ENCODE results near the gene PADI4. TPM values are rescaled to one million over a fixed set of nuclear protein-coding genes. Genes with fewer than 3 reads are reported as not detected.

Gene PADI4
- total RNA-seq, 1 experiment from 2014 or later: 0.26 TPM

GRCh38 chr1:17370618-17371017 lies 62.6 kb downstream of the PADI4 start (continued):
- TF ChIP-seq ZBTB43 (CRISPR knock-in tag; IDR thresholded peaks at IDR 0.05): no peak
- peak; percentile 81 for TF ChIP-seq USF2 (CRISPR knock-in tag; IDR thresholded peaks at IDR 0.05)
- no peak for TF ChIP-seq E2F5 (CRISPR knock-in tag; IDR thresholded peaks at IDR 0.05)
- peak; percentile 84 for TF ChIP-seq USF1 (CRISPR knock-in tag; IDR thresholded peaks at IDR 0.05)
- peak; percentile 100 for TF ChIP-seq ZNF121 (CRISPR knock-in tag; IDR thresholded peaks at IDR 0.05)
- 0 out of 2 replicates have a peak, but pooled peaks have one; percentile 23 for TF ChIP-seq CTCF (IDR thresholded peaks at IDR 0.05)
- TF ChIP-seq CBFB (CRISPR knock-in tag; IDR thresholded peaks at IDR 0.05; ENCODE audit: low read depth): no peak

GRCh38 chr1:17371896-17372295 lies 63.9 kb downstream of the PADI4 start, which contains the start of gene PADI6:
PADI6 (plus strand) TSS chr1:17372196; CDS start chr1:17372246, 50 bp downstream.
- peaks cover 32% of the 10 kb centered on the region for H3K4me1 Mint-ChIP-seq
- no peak for ATAC-seq
- DNase-seq (ENCODE audit: low spot score): no peak
- H3K4me3 Mint-ChIP-seq: no peak within 1 kb of the TSS
- no peaks in the 10 kb centered on the region for H3K9me3 Mint-ChIP-seq
- ChIA-PET CTCF (interaction anchor here (0.8 to 1.4 kb wide), 7 partner anchors 13 to 296 kb away, joined by 3 to 6 read pairs (median 3); no protein-coding TSS in a partner anchor), POLR2A (no interaction called here)
- no peaks in the 10 kb centered on the region for H3K36me3 Mint-ChIP-seq
- no peak within 1 kb of the TSS for H3K27ac Mint-ChIP-seq
- H3K27me3 Mint-ChIP-seq (ENCODE audit: low read depth): no peaks in the 10 kb centered on the region; the same call in 1 of the 2 replicates
- no peak for TF ChIP-seq PREB (CRISPR knock-in tag; IDR thresholded peaks at IDR 0.05; ENCODE audit: borderline replicate concordance)
- TF ChIP-seq CBFB (CRISPR knock-in tag; IDR thresholded peaks at IDR 0.05; ENCODE audit: low read depth): no peak
- no peak for TF ChIP-seq ZNF532 (CRISPR knock-in tag; IDR thresholded peaks at IDR 0.05; ENCODE audit: borderline replicate concordance)
- no peak for TF ChIP-seq ZNF512 (CRISPR knock-in tag; IDR thresholded peaks at IDR 0.05; ENCODE audit: borderline replicate concordance)
- TF ChIP-seq ZNF396 (CRISPR knock-in tag; IDR thresholded peaks at IDR 0.05; ENCODE audit: borderline replicate concordance): no peak
- TF ChIP-seq MLX (CRISPR knock-in tag; IDR thresholded peaks at IDR 0.05): no peak
- TF ChIP-seq USF1 (CRISPR knock-in tag; IDR thresholded peaks at IDR 0.05): no peak
- TF ChIP-seq SP1 (CRISPR knock-in tag; conservative IDR thresholded peaks at IDR 0.05): no peak
- TF ChIP-seq MAX (CRISPR knock-in tag; IDR thresholded peaks at IDR 0.05): no peak
- no peak for TF ChIP-seq RORB (CRISPR knock-in tag; IDR thresholded peaks at IDR 0.05)
- TF ChIP-seq JAZF1 (CRISPR knock-in tag; IDR thresholded peaks at IDR 0.05): no peak
- no peak for TF ChIP-seq USF2 (CRISPR knock-in tag; IDR thresholded peaks at IDR 0.05)
- no peak for TF ChIP-seq JUN (CRISPR knock-in tag; IDR thresholded peaks at IDR 0.05)
- TF ChIP-seq FOXJ3 (CRISPR knock-in tag; IDR thresholded peaks at IDR 0.05; ENCODE audit: borderline replicate concordance): no peak
